Glomerular endothelial cell (primary cell): ENCODE results near the gene BTBD1. TPM values are rescaled to one million over a fixed set of nuclear protein-coding genes. Genes with fewer than 3 reads are reported as not detected.

Experiments
- DNase-seq: peaks from one replicate; pipeline ENCODE4 v3.0.0-alpha.2; 2011; ENCODE audit warnings: low read depth, low spot score; ENCODE audit errors: extremely low read depth
- total RNA-seq: library from RNA; depleted of rRNA; stranded (reverse); fragments of >200 nt; gene quantifications from 2 replicates; pipeline ENCODE4 v1.2.3, GENCODE V29; 2015

Gene BTBD1
- total RNA-seq, 1 donor from 2014 or later, result 94.9 TPM

DNA sequence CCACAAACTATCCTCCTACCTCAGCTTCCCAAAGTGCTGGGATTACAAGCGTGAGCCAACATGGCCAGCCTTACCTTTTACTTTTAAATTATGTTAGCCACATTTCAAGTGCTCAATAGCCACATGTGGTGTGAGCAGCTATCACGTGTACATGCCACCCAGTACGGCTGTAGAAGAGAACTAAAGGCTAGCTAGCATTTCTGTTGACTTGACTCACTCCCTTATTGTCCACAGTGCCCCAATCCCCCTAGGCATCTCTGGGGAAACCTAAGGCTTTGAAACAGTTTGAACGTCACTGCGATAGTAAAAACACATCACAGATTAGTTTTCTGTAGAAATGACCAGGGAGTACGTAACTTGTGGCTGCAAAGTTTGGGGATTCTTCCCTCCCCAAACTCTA lies 67.6 kb downstream of the BTBD1 start:
- DNase-seq, result no peak

GRCh38 chr15:82995938-82996337 lies 71.1 kb downstream of the BTBD1 start:
- DNase-seq, result no peak

- no peak for DNase-seq
Measured at GRCh38 chr15:82995076-82995475, 72.0 kb downstream of the BTBD1 start.

DNA sequence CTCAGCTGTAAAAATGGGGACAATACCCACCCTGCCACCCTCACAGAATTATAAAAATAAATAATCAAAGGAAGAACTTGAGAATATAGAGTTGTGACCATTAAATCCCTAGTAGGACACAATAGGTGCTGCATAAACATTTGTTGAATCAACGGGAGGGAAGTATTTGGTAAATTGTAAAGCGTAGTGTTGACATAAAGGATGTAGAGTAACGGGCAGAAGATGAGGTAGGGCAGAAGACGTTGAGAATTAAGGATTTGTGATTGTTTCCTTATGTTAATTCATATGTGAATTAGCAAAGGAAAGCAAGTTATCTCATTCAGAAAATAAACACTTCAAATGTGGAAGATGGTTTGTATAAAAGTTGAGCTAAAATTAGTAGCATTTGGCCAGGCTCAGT lies 73.9 kb downstream of the BTBD1 start:
- no peak for DNase-seq

- no peak for DNase-seq
Measured at GRCh38 chr15:82992436-82992998, 74.5 kb downstream of the BTBD1 start.

GRCh38 chr15:82986442-82986780 lies 80.6 kb downstream of the BTBD1 start:
- no peak for DNase-seq

DNA sequence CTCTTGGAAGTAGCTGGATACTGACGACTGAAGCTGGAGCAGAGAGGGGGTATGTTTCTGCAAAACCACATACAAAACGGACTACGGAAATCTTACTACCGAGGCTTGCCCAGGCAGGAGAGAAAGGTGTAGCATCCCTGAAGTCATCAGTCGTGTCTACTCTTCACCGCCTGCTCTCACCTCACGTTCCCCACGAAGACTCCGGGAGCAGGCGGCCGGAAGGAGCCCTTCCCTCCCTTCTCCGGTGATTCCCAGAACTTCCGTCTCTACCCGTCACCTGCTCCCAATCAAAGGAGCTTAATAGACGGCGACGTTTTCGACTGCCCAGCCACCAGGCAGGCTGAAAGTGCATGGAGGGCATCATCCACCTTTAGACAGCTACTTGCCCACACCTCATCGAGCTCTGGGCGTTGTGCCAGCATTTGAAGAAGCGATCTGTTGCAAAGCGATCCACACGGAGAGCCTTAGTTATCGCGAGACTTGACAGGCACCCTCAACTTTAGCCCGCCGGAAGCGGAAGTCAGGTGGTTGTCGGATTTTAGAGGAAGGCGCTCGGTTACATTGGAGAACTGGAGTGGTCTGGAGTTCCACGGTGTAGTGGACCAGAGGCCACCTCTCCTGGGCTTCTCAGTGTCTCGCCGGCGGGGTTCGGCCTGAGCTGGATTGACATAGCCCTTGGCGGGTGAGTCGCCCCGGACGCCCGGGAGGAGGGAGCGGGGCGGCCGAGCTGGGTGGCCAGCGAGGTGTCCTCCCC lies 81.2 kb downstream of the BTBD1 start, which contains the start of gene RAMAC:
TSS of gene RAMAC (plus strand) at position 523 of the 754 bp plus-strand sequence. CDS start 2,809 bp downstream, outside the sequence.
- DNase-seq, result peak; percentile 84

GRCh38 chr15:82980981-82981380 lies 86.1 kb downstream of the BTBD1 start:
- DNase-seq, result no peak

DNA sequence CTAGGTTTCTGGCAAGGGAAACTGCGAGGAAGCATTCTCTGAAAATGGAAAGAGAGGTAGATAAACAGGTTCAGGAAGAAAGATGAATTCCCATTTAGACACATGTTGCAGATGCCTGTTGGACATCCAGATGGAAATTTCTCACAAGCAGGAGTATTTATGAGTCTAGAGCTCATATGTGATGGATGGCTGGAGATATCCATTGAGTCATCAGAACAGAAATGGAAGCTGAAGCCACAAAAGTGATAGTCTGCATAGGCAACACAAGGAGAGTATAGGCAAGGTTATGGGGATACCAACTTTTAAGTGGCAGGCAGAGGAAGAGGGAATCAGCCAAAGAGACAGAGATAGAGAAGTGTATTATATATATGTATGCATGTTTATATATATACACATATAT lies 87.3 kb downstream of the BTBD1 start:
- no peak for DNase-seq

DNA sequence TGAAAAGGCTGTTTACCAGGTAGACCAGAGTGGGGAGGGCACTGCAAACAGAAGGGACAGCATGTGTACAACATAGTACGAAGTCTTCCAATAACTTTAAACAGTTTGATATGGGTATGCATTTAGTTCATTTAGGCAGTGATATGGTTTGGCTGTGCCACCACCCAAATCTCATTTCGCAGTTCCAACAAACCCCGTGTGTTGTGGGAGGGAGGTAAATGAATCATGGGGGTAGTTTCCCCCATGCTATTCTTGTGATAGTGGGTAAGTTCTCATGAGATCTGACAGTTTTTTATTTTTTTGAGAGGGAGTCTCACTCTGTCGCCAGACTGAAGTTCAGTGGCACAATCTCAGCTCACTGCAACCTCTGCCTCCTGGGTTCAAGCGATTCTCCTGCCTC lies 88.6 kb downstream of the BTBD1 start:
- no peak for DNase-seq

DNA sequence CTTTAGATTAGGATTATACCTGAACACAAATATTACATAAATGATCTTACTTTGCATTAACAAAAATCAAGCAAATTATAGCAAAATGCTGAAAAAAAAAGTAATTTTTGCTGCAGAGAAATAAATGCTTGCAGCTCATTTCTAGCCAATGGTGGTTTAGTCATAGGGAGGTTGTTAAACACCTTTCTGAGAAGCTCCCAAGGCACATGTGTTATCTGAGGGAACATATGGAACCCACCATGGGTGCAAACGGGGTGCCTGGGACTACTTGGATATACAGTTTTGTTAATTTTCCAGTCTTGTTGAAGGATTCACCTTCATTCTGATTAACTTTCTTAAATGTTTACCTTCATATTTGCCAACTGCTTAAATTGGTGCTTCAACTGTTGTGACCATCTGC lies 90.0 kb downstream of the BTBD1 start:
- no peak for DNase-seq

DNA sequence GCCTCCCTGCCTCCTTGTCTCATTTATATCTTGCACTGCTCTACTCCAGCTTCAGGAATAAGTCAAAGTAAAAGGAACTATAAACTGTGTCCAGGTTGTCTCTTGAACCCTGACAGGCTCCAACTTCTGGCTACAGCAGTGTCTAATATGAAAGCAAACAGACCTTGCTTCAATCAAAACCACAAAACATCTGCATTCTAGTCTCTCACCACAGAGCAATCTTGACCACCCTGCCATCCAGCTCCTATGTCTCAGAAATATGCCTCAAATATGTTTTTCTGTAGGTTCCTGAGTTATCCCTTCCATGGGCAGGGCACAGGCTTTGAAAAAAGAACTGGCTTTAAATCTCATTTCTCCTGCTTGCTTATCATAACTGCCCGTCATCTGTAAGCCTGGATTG lies 94.1 kb downstream of the BTBD1 start:
- DNase-seq, result no peak

DNA sequence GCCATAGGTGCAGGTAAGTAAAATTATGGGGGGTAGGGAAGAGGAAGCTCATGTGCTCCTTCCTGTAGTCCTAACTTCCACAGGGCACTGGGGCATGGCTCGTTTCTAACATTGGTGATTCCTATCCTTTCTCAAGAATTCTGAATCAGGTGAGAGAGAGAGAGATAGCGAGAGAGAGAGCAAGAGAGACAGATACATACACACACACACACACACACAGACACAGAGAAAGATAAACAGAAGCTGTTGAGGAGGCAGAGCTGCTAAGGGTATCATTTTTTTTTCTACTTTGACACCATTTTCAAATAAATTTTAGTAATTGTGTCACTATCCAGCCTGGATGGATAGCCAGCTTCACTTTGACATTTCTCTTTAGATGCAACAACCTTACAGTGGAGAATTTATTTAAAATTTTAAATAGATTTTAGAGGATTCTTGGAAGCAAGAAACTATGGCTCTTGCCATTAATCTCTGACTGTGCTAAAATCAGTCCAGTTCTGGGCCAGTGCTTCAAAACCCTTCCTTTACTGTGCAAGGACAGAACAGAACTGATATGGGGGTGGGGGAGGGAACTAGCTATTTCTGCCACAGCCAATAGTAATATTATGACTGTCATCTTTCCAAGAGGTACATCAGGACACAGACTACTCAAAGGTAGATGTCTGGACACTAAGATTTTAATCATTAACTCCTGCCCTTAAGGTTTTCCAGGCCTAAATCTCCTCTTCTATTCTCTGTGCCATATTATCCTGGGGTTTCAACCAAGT lies 95.7 kb downstream of the BTBD1 start:
- DNase-seq, result no peak

GRCh38 chr15:82970696-82971095 lies 96.4 kb downstream of the BTBD1 start:
- no peak for DNase-seq

DNA sequence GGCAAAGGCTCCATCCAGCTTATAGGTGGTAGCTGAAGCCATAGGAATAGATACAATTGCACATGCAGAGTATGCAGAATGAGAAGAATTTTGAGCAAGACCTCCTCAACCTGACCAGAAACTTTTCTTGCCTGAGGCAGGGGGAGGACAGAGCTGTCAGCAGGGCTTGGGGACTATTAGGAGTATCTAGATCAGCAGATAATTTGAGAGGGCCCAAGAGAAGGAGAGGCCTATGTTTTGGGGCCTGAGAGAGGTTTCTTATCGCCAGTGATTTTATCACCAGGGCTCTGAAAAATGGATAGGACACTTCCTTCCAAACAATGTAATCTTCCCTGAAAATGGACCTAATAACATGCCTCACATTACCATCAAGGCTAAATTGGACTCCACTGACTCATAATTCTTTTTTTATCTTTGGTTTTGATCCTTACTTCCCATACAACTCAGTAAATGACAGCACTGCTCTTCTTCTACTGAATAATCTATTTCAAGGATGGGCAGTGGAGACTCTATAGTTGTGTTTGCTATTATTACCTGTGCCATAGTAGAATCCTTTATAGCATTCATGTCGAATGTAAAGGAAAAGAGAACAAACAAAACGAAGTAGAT lies 96.9 kb downstream of the BTBD1 start:
- no peak for DNase-seq

DNA sequence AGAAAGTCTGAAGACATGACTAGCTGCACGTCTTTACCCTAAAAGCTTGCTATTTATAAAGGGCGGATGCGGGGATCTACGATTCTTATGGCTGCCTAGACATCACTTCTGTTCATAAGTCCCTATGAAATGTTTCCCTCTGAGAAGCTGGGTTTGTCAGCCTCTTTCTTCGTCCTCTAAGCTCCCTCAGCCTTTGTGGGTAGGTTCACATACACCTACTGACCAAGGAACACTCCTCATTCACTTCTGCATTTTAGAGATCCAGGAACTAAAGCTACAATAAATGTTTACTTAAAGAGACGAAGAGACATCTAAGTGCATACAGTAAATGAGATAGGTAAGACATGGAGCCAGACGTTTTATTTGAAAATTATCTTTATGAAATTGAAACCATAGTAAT lies 97.7 kb downstream of the BTBD1 start:
- DNase-seq, result no peak

DNA sequence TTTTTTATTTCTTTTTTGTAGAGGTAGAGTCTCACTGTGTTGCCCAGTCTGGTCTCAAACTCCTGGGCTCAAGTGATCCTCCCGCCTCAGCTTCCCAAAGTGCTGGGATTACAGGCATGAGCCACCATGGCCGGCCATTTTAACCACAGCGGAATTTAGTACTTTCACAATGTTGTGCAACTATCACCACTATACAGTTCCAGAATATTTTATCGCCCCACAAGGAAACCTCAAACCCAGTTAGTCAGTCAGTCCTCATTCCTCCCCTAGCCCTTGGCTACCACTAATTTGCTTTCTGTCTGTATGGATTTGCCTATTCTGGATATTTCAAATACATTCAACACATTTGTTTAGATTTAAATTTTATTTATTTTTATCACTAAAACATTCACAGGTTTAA lies 99.0 kb downstream of the BTBD1 start:
- no peak for DNase-seq

DNA sequence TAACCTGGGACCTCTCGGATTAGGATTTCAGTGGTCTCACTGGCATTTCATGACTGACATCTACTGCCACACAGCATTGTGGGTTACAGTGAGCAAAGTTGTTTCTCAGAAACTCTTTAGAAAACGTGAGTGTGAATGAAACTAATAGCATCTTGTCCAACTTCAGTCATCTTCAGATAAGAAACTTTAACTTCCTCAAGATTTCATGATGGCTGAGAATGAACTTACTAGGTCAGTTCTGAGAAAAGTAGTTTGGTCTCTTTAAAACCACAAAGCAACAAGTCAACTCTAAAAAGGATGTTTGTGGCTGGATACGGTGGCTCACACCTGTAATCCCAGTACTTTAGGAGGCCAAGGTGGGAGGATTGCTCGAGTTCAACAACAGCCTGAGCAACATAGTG lies 100.4 kb downstream of the BTBD1 start:
- no peak for DNase-seq
